HCT116 (cell line): Measurements from ENCODE around the gene ATP8A2. TPM values are rescaled to one million over a fixed set of nuclear protein-coding genes. Genes with fewer than 3 reads are reported as not detected.

Experiments
- ATAC-seq: fragments of 200-7000 bp; cut with Tn5 transposase; 2 replicates; pipeline ENCODE4 v1.9.1; 2020; ENCODE audit warnings: mild to moderate bottlenecking, moderate library complexity
- BruUV-seq: library from RNA; stranded (reverse); fragments of 400-500 nt; replicated peaks from 2 replicates; lab custom pipeline; 2021; lab: Mats Ljungman, UMichigan
- CTCF ChIA-PET: fragments of 300-600 bp; sonication (Branson Sonifier 250); formaldehyde crosslinking; loops from one replicate; lab custom pipeline; 2021; ENCODE audit warnings: antibody characterized with exemption; lab: Charles Lee
- POLR2A ChIA-PET: fragments of 300-600, 350-600 bp; sonication (Branson Sonifier 250); formaldehyde crosslinking; loops from one replicate; lab custom pipeline; 2021; ENCODE audit warnings: antibody characterized with exemption; lab: Charles Lee
- RAD21 ChIA-PET, 2 experiments: fragments of 300-600 bp; sonication (Branson Sonifier 250); formaldehyde crosslinking; loops; one replicate each; lab custom pipeline; 2023; ENCODE audit warnings: low total read pairs in 2 of 2; ENCODE audit not compliant: uncharacterized antibody in 2 of 2, unreplicated experiment in 2 of 2, low non-redundant PET in 1 of 2; lab: Charles Lee
- DNase-seq: peaks from one replicate; pipeline ENCODE4 v3.0.0-alpha.2; 2010; ENCODE audit warnings: low read depth, low spot score
- H2AFZ ChIP-seq: fragments of 200-600 bp; shearing (Covaris generic), sonication (generic); 2 replicates; pipeline ENCODE4 v1.6.1; 2017; ENCODE audit warnings: low read depth, mixed run types, mixed read lengths, antibody characterized with exemption, low read length; ENCODE audit not compliant: poor library complexity, severe bottlenecking
- H3K27ac ChIP-seq: 2 replicates; pipeline ENCODE4 v1.5.1; 2012; ENCODE audit warnings: low read depth, low read length
- H3K27me3 ChIP-seq: fragments of 200-600 bp; sonication (generic); 2 replicates; pipeline ENCODE4 v1.6.1; 2016; ENCODE audit warnings: mixed run types, low read length, mixed read lengths; ENCODE audit not compliant: insufficient read depth
- H3K36me3 ChIP-seq, 2 experiments: fragments of 200-500 bp in 1 of 2; fragments of 200-600 bp in 1 of 2; sonication (Bioruptor generic) in 1 of 2; sonication (generic) in 1 of 2; 2 replicates each; pipeline versions ENCODE4 v1.5.1 to v1.6.1; 2014 to 2016; ENCODE audit warnings: low read length in 2 of 2, inconsistent platforms in 1 of 2, mixed read lengths in 1 of 2, mixed run types in 1 of 2; ENCODE audit not compliant: insufficient read depth in 2 of 2, control insufficient read depth in 1 of 2
- H3K4me1 ChIP-seq, 2 experiments: fragments of 200-600 bp in 1 of 2; sonication (generic) in 1 of 2; 2 replicates each; pipeline versions ENCODE4 v1.5.1 to v1.6.1; 2012 to 2017; ENCODE audit warnings: low read length in 2 of 2, inconsistent platforms in 1 of 2, mild to moderate bottlenecking in 1 of 2, mixed read lengths in 1 of 2, mixed run types in 1 of 2, moderate library complexity in 1 of 2; ENCODE audit not compliant: insufficient read depth in 2 of 2, control insufficient read depth in 1 of 2
- H3K4me2 ChIP-seq: fragments of 200-600 bp; sonication (generic); 2 replicates; pipeline ENCODE4 v1.6.1; 2017; ENCODE audit warnings: mixed run types, low read length, mixed read lengths
- H3K4me3 ChIP-seq, 2 experiments: fragments of 200-600 bp in 1 of 2; sonication (generic) in 1 of 2; replicated peaks in 1 of 2; 2 replicates each; pipeline ENCODE4 v1.5.1; 2011 to 2016; ENCODE audit warnings: low read length in 2 of 2, control low read depth in 1 of 2, low read depth in 1 of 2, mild to moderate bottlenecking in 1 of 2, mixed read lengths in 1 of 2, mixed run types in 1 of 2
- H3K79me2 ChIP-seq: fragments of 200-600 bp; sonication (generic); 2 replicates; pipeline ENCODE4 v1.6.1; 2017; ENCODE audit warnings: mild to moderate bottlenecking, mixed run types, low read length, moderate library complexity, mixed read lengths; ENCODE audit not compliant: insufficient read depth
- H3K9ac ChIP-seq: fragments of 200-600 bp; sonication (generic); 2 replicates; pipeline ENCODE4 v1.6.1; 2016; ENCODE audit warnings: low read length, mixed read lengths
- H3K9me2 ChIP-seq: fragments of 200-600 bp; sonication (generic), shearing (Covaris generic); 2 replicates; pipeline ENCODE4 v1.6.1; 2017; ENCODE audit warnings: mixed run types, mild to moderate bottlenecking, moderate library complexity; ENCODE audit not compliant: insufficient read depth
- H3K9me3 ChIP-seq, 2 experiments: fragments of 200-500 bp in 1 of 2; fragments of 200-600 bp in 1 of 2; sonication (Bioruptor generic) in 1 of 2; sonication (generic) in 1 of 2; 2 replicates each; pipeline ENCODE4 v1.6.1; 2014 to 2017; ENCODE audit warnings: low read length in 2 of 2, mixed read lengths in 2 of 2, inconsistent platforms in 1 of 2, low read depth in 1 of 2, mild to moderate bottlenecking in 1 of 2, mixed run types in 1 of 2, moderate library complexity in 1 of 2; ENCODE audit not compliant: control insufficient read depth in 1 of 2, insufficient read depth in 1 of 2
- H4K20me1 ChIP-seq: fragments of 200-600 bp; sonication (generic), shearing (Covaris generic); 2 replicates; pipeline ENCODE4 v1.6.1; 2017; ENCODE audit warnings: mixed run types, mild to moderate bottlenecking, moderate library complexity; ENCODE audit not compliant: insufficient read depth
- CBX3 ChIP-seq: IDR thresholded peaks from 2 replicates; pipeline ENCODE4 v1.6.1; 2012; ENCODE audit warnings: low read depth
- CTCF ChIP-seq, 3 experiments: fragments of 200-600 bp in 1 of 3; sonication (generic) in 1 of 3; IDR thresholded peaks in 2 of 3; conservative IDR thresholded peaks in 1 of 3; 2 replicates each; pipeline ENCODE4 v1.5.1; 2012 to 2017; ENCODE audit warnings: low read depth in 2 of 3, low read length in 2 of 3, antibody characterized with exemption in 1 of 3, borderline replicate concordance in 1 of 3, control low read depth in 1 of 3, mild to moderate bottlenecking in 1 of 3, mixed read lengths in 1 of 3, mixed run types in 1 of 3, moderate library complexity in 1 of 3; ENCODE audit not compliant: insufficient read depth in 1 of 3
- EGR1 ChIP-seq: IDR thresholded peaks from 2 replicates; pipeline ENCODE4 v1.6.1; 2012; ENCODE audit warnings: low read depth
- ELF1 ChIP-seq: IDR thresholded peaks from 2 replicates; pipeline ENCODE4 v1.6.1; 2012; ENCODE audit warnings: low read depth, borderline replicate concordance
- EZH2 ChIP-seq: fragments of 200-600 bp; sonication (generic); IDR thresholded peaks from 2 replicates; pipeline ENCODE4 v1.6.1; 2017; ENCODE audit warnings: antibody characterized with exemption, mixed run types
- EZH2phosphoT487 ChIP-seq: fragments of 200-600 bp; IDR thresholded peaks from 2 replicates; pipeline ENCODE4 v1.6.1; 2018; ENCODE audit warnings: antibody characterized with exemption, borderline replicate concordance
- FOSL1 ChIP-seq: IDR thresholded peaks from 2 replicates; pipeline ENCODE4 v1.6.1; 2012; ENCODE audit warnings: low read depth
- JUND ChIP-seq: IDR thresholded peaks from 2 replicates; pipeline ENCODE4 v1.6.1; 2012
- POLR2AphosphoS5 ChIP-seq: IDR thresholded peaks from 2 replicates; pipeline ENCODE4 v1.6.1; 2011; ENCODE audit warnings: mild to moderate bottlenecking, low read depth, low read length, moderate library complexity
- RAD21 ChIP-seq: IDR thresholded peaks from 2 replicates; pipeline ENCODE4 v1.6.1; 2012; ENCODE audit warnings: low read depth, mild to moderate bottlenecking
- SP1 ChIP-seq: IDR thresholded peaks from 2 replicates; pipeline ENCODE4 v1.6.1; 2012; ENCODE audit warnings: low read depth
- SRF ChIP-seq: IDR thresholded peaks from 2 replicates; pipeline ENCODE4 v1.6.1; 2012; ENCODE audit warnings: low read depth
- YY1 ChIP-seq: IDR thresholded peaks from 2 replicates; pipeline ENCODE4 v1.6.1; 2011; ENCODE audit warnings: low read length, low read depth, moderate library complexity, mild to moderate bottlenecking; ENCODE audit not compliant: insufficient replicate concordance; ENCODE audit errors: extremely low read depth
- ZFX ChIP-seq: fragments of 450-650 bp; IDR thresholded peaks from 2 replicates; pipeline ENCODE4 v1.6.1; 2017
- intact Hi-C: fragments of 100-400 bp; cut with micrococcal nuclease; formaldehyde crosslinking; loops from 2 replicates; pipeline ENCODE4 v1.10.0; 2022
- total RNA-seq: library from RNA; stranded (reverse); gene quantifications from one replicate; pipeline ENCODE4 v1.2.1, GENCODE V29; 2021; ENCODE audit not compliant: unreplicated experiment
- TF ChIP-seq, protein P1 (sequence below): IDR thresholded peaks from 2 replicates; pipeline ENCODE4 v1.6.1; 2012; ENCODE audit warnings: low read depth
- TF ChIP-seq, protein P2 (sequence below): IDR thresholded peaks from 2 replicates; pipeline ENCODE4 v1.6.1; 2012

ATP8A2 gene
- total RNA-seq, 1 experiment from 2014 or later = not detected

- Histone ChIP-seq H4K20me1 (no peaks in the 10 kb centered on the region), H3K36me3 (no peaks in the 10 kb centered on the region), H3K9ac (no peak overlapping the region), H3K27ac (no peak overlapping the region), H3K9me2 (no peaks in the 10 kb centered on the region), H2AFZ (no peak overlapping the region), H3K4me3 (no peak overlapping the region), H3K79me2 (no peaks in the 10 kb centered on the region), H3K4me2 (no peak overlapping the region), H3K4me1 (no peaks in the 10 kb centered on the region), H3K27me3 (peaks cover 57% of the 10 kb centered on the region), H3K9me3 (no peaks in the 10 kb centered on the region)
- CTCF ChIA-PET = no interaction called here
- ATAC-seq = no peak
- no peak for TF ChIP-seq EGR1
- TF ChIP-seq SP1 = no peak
- TF ChIP-seq CTCF (IDR thresholded peaks at IDR 0.05 in 2 of 3, conservative IDR thresholded peaks at IDR 0.05 in 1 of 3; ENCODE audit: borderline replicate concordance in 1 of 3, insufficient read depth in 1 of 3, low read depth in 2 of 3, low read length in 2 of 3) = no peak
- TF ChIP-seq EZH2 = no peak
- TF ChIP-seq, protein P1, sequence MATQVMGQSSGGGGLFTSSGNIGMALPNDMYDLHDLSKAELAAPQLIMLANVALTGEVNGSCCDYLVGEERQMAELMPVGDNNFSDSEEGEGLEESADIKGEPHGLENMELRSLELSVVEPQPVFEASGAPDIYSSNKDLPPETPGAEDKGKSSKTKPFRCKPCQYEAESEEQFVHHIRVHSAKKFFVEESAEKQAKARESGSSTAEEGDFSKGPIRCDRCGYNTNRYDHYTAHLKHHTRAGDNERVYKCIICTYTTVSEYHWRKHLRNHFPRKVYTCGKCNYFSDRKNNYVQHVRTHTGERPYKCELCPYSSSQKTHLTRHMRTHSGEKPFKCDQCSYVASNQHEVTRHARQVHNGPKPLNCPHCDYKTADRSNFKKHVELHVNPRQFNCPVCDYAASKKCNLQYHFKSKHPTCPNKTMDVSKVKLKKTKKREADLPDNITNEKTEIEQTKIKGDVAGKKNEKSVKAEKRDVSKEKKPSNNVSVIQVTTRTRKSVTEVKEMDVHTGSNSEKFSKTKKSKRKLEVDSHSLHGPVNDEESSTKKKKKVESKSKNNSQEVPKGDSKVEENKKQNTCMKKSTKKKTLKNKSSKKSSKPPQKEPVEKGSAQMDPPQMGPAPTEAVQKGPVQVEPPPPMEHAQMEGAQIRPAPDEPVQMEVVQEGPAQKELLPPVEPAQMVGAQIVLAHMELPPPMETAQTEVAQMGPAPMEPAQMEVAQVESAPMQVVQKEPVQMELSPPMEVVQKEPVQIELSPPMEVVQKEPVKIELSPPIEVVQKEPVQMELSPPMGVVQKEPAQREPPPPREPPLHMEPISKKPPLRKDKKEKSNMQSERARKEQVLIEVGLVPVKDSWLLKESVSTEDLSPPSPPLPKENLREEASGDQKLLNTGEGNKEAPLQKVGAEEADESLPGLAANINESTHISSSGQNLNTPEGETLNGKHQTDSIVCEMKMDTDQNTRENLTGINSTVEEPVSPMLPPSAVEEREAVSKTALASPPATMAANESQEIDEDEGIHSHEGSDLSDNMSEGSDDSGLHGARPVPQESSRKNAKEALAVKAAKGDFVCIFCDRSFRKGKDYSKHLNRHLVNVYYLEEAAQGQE = no peak
- no peak for TF ChIP-seq FOSL1
- TF ChIP-seq, protein P2, sequence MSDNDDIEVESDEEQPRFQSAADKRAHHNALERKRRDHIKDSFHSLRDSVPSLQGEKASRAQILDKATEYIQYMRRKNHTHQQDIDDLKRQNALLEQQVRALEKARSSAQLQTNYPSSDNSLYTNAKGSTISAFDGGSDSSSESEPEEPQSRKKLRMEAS = no peak
- TF ChIP-seq YY1 = no peak
- no peak for TF ChIP-seq ELF1
- TF ChIP-seq CBX3 = no peak
- TF ChIP-seq SRF = no peak
- no peak for TF ChIP-seq POLR2AphosphoS5
- TF ChIP-seq ZFX = no peak
- no peak for TF ChIP-seq RAD21
- TF ChIP-seq JUND = no peak
- no peak for TF ChIP-seq EZH2phosphoT487
- BruUV-seq = no TSS peak
- POLR2A ChIA-PET = no interaction called here
- DNase-seq = no peak
- intact Hi-C loops = no loop called here
- RAD21 ChIA-PET = no interaction called here
Measured at GRCh38 chr13:25729201-25729600, 357.4 kb downstream of the ATP8A2 start.
